WTC11 (cell line): ENCODE measurements around the gene SCAANT1. TPM values are rescaled to one million over a fixed set of nuclear protein-coding genes. Genes with fewer than 3 reads are reported as not detected.

Source experiments
- ATAC-seq: fragments of 200-7000 bp; cut with Tn5 transposase; 2 replicates; pipeline ENCODE4 v1.10.0; 2021; ENCODE audit warnings: mild to moderate bottlenecking, moderate library complexity
- CTCF ChIA-PET: fragments of 300-600 bp; sonication (Branson Sonifier 250); formaldehyde crosslinking; loops from one replicate; lab custom pipeline; 2021; ENCODE audit warnings: antibody characterized with exemption; lab: Charles Lee
- POLR2A ChIA-PET: fragments of 350-600 bp; sonication (Branson Sonifier 250); formaldehyde crosslinking; loops from one replicate; lab custom pipeline; 2021; ENCODE audit warnings: antibody characterized with exemption; lab: Charles Lee
- DNase-seq: peaks from one replicate; pipeline ENCODE4 v3.0.0; 2021; ENCODE audit warnings: low spot score
- H3K27ac Mint-ChIP-seq: 2 replicates; pipeline ENCODE4 v1.8.0; 2021; ENCODE audit warnings: mixed read lengths
- H3K27me3 Mint-ChIP-seq: 2 replicates; pipeline ENCODE4 v1.8.0; 2021; ENCODE audit warnings: low read depth, mild to moderate bottlenecking, moderate library complexity, mixed read lengths
- H3K36me3 Mint-ChIP-seq: 2 replicates; pipeline ENCODE4 v1.8.0; 2021; ENCODE audit warnings: mixed read lengths
- H3K4me1 Mint-ChIP-seq: 2 replicates; pipeline ENCODE4 v1.8.0; 2022; ENCODE audit warnings: mixed read lengths
- H3K4me3 Mint-ChIP-seq: 2 replicates; pipeline ENCODE4 v1.8.0; 2021; ENCODE audit warnings: mild to moderate bottlenecking, moderate library complexity, mixed read lengths
- H3K9me3 Mint-ChIP-seq: 2 replicates; pipeline ENCODE4 v1.8.0; 2021; ENCODE audit warnings: mixed read lengths
- ATF1 ChIP-seq: sonication (generic); formaldehyde crosslinking; IDR thresholded peaks from 2 replicates; pipeline ENCODE4 v1.8.1; 2023; ENCODE audit warnings: mild to moderate bottlenecking, moderate library complexity, missing genetic modification reagents
- ATF6 ChIP-seq: sonication (generic); formaldehyde crosslinking; IDR thresholded peaks from 2 replicates; pipeline ENCODE4 v1.8.1; 2023; ENCODE audit warnings: mild to moderate bottlenecking, missing genetic modification reagents
- EMX1 ChIP-seq: fragments of 250-450 bp; sonication (Bioruptor Pico); IDR thresholded peaks from 2 replicates; pipeline ENCODE4 v1.8.0; 2021; ENCODE audit warnings: mild to moderate bottlenecking
- ERG ChIP-seq: fragments of 250-450 bp; sonication (Bioruptor Pico); IDR thresholded peaks from 2 replicates; pipeline ENCODE4 v1.8.0; 2021; ENCODE audit warnings: mild to moderate bottlenecking
- ETV6 ChIP-seq: sonication (generic); formaldehyde crosslinking; IDR thresholded peaks from 2 replicates; pipeline ENCODE4 v1.8.1; 2022; ENCODE audit warnings: mild to moderate bottlenecking, missing genetic modification reagents
- KAT7 ChIP-seq: sonication (generic); formaldehyde crosslinking; IDR thresholded peaks from 2 replicates; pipeline ENCODE4 v1.8.1; 2023; ENCODE audit warnings: missing genetic modification reagents, mild to moderate bottlenecking, borderline replicate concordance
- MXD4 ChIP-seq: fragments of 250-450 bp; sonication (Bioruptor Pico); IDR thresholded peaks from 2 replicates; pipeline ENCODE4 v1.8.0; 2021; ENCODE audit warnings: mild to moderate bottlenecking, moderate library complexity, borderline replicate concordance
- NR3C1 ChIP-seq: sonication (generic); formaldehyde crosslinking; conservative IDR thresholded peaks from 2 replicates; pipeline ENCODE4 v1.8.1; 2023; ENCODE audit warnings: low read depth, mild to moderate bottlenecking, missing genetic modification reagents
- OVOL2 ChIP-seq: fragments of 250-450 bp; sonication (Bioruptor Pico); IDR thresholded peaks from 2 replicates; pipeline ENCODE4 v1.9.0; 2021; ENCODE audit warnings: mild to moderate bottlenecking, borderline replicate concordance
- RORB ChIP-seq: fragments of 250-450 bp; sonication (Bioruptor Pico); IDR thresholded peaks from 2 replicates; pipeline ENCODE4 v1.9.0; 2021; ENCODE audit warnings: mild to moderate bottlenecking
- SMAD4 ChIP-seq: sonication (generic); formaldehyde crosslinking; IDR thresholded peaks from 2 replicates; pipeline ENCODE4 v1.8.0; 2022; ENCODE audit warnings: mild to moderate bottlenecking, missing genetic modification reagents
- ZNF396 ChIP-seq: fragments of 250-450 bp; sonication (Bioruptor Pico); IDR thresholded peaks from 2 replicates; pipeline ENCODE4 v1.8.0; 2021; ENCODE audit warnings: mild to moderate bottlenecking, moderate library complexity, borderline replicate concordance
- ZNF416 ChIP-seq: fragments of 250-450 bp; sonication (Bioruptor Pico); IDR thresholded peaks from 2 replicates; pipeline ENCODE4 v1.9.0; 2021; ENCODE audit warnings: mild to moderate bottlenecking, inconsistent platforms
- ZNF423 ChIP-seq: fragments of 250-450 bp; sonication (Bioruptor Pico); IDR thresholded peaks from 2 replicates; pipeline ENCODE4 v2.1.2; 2022; ENCODE audit warnings: mild to moderate bottlenecking, moderate library complexity
- ZNF512 ChIP-seq: sonication (generic); formaldehyde crosslinking; IDR thresholded peaks from 2 replicates; pipeline ENCODE4 v1.8.1; 2022; ENCODE audit warnings: missing genetic modification reagents, borderline replicate concordance
- total RNA-seq: library from RNA; stranded (reverse); gene quantifications from 3 replicates; pipeline ENCODE4 v1.2.3, GENCODE V29; 2021
- TF ChIP-seq, protein P1 (sequence below): sonication (generic); formaldehyde crosslinking; IDR thresholded peaks from 2 replicates; pipeline ENCODE4 v1.8.0; 2022; ENCODE audit warnings: mild to moderate bottlenecking, missing genetic modification reagents
- TF ChIP-seq, protein P2 (sequence below): sonication (generic); formaldehyde crosslinking; IDR thresholded peaks from 2 replicates; pipeline ENCODE4 v1.8.1; 2023; ENCODE audit warnings: mild to moderate bottlenecking, missing genetic modification reagents, borderline replicate concordance

SCAANT1 gene
- total RNA-seq, 1 experiment from 2014 or later = 1.3 TPM

DNA sequence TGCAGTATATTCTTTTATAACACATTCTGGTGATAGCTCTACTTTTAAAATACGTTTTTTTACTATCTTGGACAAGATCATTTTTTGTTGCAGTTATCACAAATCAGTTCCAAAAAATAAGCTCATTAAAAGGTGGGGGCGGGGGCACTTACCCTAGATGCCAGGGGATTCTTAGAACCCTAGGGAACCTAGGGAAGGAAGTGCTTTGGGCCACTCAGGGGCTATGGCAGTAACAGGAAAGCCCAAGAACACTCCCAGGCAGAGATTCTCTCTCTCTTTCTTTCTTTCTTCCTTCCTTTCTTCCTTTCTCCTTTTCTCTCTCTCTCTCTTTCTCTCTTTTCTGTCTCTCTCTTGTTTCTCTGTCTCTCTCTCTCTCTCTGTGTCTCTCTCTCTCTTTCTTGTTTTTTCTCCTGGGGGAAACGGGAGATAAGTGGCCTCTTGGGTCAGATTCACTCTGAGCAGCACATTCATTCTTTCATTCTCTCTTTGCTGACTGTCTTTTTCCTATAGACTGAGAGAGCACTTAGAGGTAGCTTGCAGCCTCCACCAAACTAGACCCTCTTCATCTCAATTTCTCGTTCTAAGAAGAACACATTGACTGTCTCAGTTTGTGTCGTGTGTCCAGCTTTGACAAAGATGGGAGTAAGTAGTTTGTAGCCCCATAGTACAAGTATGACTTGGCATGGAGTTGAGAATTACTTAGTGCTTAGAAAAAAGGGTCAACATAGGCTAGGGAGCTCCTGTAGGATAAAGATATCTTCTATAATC, 16.6 kb downstream of the SCAANT1 start (continued):
- TF ChIP-seq SMAD4 = no peak

GRCh38 chr3:63892773-63893352, 19.3 kb downstream of the SCAANT1 start:
- H3K4me3 Mint-ChIP-seq = no peak overlapping the region
- no peaks in the 10 kb centered on the region for H3K27me3 Mint-ChIP-seq
- no peaks in the 10 kb centered on the region for H3K36me3 Mint-ChIP-seq
- no peak for TF ChIP-seq EMX1
- TF ChIP-seq, protein P1, sequence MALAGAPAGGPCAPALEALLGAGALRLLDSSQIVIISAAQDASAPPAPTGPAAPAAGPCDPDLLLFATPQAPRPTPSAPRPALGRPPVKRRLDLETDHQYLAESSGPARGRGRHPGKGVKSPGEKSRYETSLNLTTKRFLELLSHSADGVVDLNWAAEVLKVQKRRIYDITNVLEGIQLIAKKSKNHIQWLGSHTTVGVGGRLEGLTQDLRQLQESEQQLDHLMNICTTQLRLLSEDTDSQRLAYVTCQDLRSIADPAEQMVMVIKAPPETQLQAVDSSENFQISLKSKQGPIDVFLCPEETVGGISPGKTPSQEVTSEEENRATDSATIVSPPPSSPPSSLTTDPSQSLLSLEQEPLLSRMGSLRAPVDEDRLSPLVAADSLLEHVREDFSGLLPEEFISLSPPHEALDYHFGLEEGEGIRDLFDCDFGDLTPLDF (CRISPR knock-in tag) = no peak
- TF ChIP-seq ATF6 (CRISPR knock-in tag) = no peak
- TF ChIP-seq MXD4 (CRISPR knock-in tag) = no peak
- no peak for TF ChIP-seq OVOL2
- TF ChIP-seq NR3C1 = no peak
- TF ChIP-seq ERG (CRISPR knock-in tag) = no peak
- TF ChIP-seq ZNF396 (CRISPR knock-in tag) = no peak
- TF ChIP-seq ZNF416 = no peak
- TF ChIP-seq, protein P2, sequence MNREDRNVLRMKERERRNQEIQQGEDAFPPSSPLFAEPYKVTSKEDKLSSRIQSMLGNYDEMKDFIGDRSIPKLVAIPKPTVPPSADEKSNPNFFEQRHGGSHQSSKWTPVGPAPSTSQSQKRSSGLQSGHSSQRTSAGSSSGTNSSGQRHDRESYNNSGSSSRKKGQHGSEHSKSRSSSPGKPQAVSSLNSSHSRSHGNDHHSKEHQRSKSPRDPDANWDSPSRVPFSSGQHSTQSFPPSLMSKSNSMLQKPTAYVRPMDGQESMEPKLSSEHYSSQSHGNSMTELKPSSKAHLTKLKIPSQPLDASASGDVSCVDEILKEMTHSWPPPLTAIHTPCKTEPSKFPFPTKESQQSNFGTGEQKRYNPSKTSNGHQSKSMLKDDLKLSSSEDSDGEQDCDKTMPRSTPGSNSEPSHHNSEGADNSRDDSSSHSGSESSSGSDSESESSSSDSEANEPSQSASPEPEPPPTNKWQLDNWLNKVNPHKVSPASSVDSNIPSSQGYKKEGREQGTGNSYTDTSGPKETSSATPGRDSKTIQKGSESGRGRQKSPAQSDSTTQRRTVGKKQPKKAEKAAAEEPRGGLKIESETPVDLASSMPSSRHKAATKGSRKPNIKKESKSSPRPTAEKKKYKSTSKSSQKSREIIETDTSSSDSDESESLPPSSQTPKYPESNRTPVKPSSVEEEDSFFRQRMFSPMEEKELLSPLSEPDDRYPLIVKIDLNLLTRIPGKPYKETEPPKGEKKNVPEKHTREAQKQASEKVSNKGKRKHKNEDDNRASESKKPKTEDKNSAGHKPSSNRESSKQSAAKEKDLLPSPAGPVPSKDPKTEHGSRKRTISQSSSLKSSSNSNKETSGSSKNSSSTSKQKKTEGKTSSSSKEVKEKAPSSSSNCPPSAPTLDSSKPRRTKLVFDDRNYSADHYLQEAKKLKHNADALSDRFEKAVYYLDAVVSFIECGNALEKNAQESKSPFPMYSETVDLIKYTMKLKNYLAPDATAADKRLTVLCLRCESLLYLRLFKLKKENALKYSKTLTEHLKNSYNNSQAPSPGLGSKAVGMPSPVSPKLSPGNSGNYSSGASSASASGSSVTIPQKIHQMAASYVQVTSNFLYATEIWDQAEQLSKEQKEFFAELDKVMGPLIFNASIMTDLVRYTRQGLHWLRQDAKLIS = no peak
- no peak for TF ChIP-seq ATF1
- TF ChIP-seq KAT7 = no peak
- TF ChIP-seq ZNF512 = no peak
- TF ChIP-seq ZNF423 (CRISPR knock-in tag) = no peak
- no peak for TF ChIP-seq RORB (CRISPR knock-in tag)
- no peak for TF ChIP-seq ETV6 (CRISPR knock-in tag)
- CTCF ChIA-PET = interaction anchor here (0.7 kb wide), 1 partner anchor 132 kb away, joined by 3 read pairs; no protein-coding TSS in a partner anchor
- H3K4me1 Mint-ChIP-seq = peaks cover 19% of the 10 kb centered on the region
- DNase-seq (no peak), ATAC-seq (no peak)
- no peak overlapping the region for H3K27ac Mint-ChIP-seq
- POLR2A ChIA-PET = no interaction called here
- no peaks in the 10 kb centered on the region for H3K9me3 Mint-ChIP-seq
